VCaP (cell line): ENCODE results near the gene PLXNC1.

Experiments
- H3K27ac ChIP-seq: fragments of 450-650 bp; 2 replicates; pipeline ENCODE4 v1.5.1; 2017
- TF ChIP-seq, protein P1 (sequence below): fragments of 450-650 bp; conservative IDR thresholded peaks from 2 replicates; pipeline ENCODE4 v1.5.1; 2017; ENCODE audit warnings: mild to moderate bottlenecking, moderate library complexity

The PLXNC1 gene

DNA sequence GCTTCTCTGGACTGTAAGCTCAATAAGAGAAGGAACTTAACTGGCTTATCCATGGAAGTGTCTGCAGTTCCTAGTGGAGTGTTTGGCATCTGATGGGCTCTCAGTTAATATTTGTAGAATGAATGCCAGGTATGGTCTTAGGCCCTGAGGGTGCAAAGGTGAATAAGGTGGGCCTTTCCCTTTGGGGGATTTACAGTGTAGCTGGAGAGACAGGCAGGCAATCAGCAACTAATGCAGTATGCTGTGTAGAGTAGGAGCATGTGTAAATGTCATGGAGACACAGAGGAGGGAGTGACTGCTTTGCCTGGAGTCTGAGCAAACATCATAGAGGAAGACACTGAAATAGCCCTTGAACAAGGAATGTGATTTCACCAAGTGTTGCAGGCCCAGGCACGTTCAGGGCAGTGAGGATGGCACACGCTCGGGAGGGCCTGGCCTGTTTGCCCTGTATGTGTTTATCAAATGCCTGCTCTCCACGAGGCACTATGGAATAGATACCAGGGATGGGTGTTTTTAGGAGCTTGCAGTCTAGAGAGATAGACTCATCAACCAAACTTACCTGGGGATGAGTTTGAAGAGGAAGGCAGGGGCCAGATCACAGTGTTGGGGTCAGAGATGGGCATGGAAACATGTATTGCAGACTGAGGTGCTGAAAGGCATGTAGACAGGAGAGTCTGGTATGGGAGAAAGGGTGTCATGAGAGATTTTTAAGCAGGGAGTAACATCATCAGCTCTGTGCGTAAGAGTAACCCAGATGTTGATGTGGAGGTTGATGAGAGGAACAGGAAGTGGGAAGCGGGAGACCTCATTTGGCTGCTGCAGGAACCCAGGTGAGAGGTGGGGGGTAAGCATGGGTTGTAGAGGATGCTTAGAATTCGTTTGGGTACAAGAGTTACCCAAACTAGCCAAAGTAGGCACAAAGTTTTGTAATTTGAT is 54.1 kb downstream of the PLXNC1 start:
- H3K27ac ChIP-seq = no peak overlapping the region
- TF ChIP-seq, protein P1, sequence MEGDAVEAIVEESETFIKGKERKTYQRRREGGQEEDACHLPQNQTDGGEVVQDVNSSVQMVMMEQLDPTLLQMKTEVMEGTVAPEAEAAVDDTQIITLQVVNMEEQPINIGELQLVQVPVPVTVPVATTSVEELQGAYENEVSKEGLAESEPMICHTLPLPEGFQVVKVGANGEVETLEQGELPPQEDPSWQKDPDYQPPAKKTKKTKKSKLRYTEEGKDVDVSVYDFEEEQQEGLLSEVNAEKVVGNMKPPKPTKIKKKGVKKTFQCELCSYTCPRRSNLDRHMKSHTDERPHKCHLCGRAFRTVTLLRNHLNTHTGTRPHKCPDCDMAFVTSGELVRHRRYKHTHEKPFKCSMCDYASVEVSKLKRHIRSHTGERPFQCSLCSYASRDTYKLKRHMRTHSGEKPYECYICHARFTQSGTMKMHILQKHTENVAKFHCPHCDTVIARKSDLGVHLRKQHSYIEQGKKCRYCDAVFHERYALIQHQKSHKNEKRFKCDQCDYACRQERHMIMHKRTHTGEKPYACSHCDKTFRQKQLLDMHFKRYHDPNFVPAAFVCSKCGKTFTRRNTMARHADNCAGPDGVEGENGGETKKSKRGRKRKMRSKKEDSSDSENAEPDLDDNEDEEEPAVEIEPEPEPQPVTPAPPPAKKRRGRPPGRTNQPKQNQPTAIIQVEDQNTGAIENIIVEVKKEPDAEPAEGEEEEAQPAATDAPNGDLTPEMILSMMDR = no peak

DNA sequence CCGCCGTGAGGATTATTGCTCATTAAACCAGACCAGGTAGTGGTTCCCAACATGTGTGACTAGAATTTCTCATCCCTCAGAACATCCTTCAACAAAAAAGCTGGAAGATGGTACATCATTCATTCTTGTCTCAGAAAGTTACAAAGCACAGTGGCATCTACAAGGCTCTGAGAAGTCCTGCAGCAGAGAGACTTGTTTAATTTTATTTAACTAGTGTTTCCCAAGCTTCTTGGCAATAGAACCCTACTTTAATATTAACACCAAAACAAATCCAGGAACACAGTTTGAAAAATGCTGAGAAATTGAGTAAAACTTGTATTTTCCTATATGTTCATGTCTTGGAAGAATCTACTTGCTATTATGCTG is 54.8 kb downstream of the PLXNC1 start:
- TF ChIP-seq, protein P1 = no peak
- H3K27ac ChIP-seq = no peak overlapping the region

DNA sequence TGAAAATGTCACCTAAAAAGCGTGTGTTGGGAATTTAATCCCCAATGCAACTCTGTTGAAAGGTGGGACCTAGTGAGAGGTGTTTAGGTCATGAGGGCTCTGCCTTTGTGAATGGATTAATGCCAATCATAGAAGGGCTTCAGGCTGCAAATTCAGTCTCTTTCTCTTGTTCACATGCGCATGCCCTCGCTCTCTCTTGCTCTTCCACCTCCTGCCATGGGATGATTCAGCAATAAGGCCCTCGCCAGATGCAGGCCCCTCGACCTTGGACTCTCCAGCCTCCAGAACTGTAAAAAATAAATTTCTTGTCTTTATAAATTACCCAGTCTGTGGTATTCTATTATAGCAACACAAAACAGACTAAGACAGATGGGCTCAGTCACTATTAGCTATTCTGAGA is 55.4 kb downstream of the PLXNC1 start:
- H3K27ac ChIP-seq = no peak overlapping the region
- TF ChIP-seq, protein P1 = no peak

DNA sequence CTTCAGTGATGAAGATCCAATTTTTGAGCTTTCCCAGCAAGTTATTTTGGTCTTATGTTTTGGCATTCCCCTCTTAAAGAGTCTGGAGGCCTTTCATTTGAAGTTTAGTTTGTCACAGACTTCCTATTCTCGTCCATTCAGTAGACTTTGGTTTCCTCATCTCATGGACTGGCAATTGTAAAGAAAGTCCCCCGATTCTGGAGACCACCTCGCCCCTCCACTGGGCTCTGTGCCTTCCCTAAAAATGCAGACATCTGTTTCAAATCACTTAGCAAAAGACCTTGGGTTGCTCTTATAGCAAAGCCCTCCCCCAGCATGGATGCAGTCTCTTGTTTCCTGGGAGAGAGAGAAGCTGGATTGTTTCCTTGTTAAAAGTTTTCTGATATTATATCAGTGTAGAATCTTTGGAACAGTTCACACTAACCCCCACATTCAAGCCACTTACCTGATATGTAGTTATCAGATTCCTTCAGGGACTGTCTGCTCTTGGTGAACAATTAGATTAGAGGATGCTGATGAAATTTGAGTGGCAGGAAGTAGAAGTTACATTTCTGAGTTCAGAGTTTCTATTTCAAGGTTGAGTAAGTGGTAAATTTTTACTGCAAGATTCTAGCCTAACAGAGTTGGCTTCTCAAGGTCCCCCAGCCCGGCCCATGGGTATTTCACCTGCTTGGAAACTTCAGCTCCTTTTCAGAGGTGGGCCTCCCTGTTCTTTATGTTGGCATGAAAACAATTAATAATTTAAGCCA is 56.3 kb downstream of the PLXNC1 start:
- H3K27ac ChIP-seq = no peak overlapping the region
- TF ChIP-seq, protein P1 = no peak

DNA sequence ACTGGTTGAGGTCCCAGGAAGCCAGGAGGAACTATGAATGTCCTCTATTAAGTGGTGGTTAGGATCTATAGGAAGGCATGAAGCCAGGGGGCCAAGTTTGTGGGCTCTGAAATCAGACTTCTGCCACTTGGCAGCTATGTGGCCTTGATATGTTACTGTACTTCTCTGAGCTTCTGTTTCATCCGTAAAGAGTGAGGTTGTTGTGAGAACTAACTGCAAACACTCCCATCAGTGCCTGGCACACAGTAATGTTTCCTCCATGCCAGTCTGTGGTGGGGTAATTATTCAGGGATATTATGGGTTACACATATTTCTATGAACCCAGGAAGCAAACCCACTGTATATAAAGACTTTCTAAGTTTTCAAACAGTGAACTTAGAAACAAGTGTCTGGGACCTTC is 57.4 kb downstream of the PLXNC1 start:
- H3K27ac ChIP-seq = no peak overlapping the region
- TF ChIP-seq, protein P1 = no peak

DNA sequence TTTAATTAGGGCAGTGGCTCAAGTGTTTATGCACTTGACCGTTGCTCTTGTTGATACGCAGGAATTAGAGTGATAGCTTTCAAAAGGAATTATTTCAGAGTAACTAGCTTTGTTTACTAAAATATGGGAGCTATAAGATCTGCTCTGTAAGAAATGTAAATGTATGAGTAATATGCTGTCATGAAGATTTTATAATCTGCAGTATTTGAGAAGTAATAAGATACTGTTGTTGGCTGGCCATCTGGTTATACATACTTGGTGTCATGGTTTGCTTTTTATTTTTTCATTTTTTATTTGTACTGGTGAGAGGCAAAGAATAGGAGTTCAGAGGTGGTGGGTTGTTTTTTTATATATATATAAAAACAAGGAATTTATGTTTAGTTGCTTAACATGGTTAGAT is 58.5 kb downstream of the PLXNC1 start:
- H3K27ac ChIP-seq = no peak overlapping the region
- TF ChIP-seq, protein P1 = no peak

DNA sequence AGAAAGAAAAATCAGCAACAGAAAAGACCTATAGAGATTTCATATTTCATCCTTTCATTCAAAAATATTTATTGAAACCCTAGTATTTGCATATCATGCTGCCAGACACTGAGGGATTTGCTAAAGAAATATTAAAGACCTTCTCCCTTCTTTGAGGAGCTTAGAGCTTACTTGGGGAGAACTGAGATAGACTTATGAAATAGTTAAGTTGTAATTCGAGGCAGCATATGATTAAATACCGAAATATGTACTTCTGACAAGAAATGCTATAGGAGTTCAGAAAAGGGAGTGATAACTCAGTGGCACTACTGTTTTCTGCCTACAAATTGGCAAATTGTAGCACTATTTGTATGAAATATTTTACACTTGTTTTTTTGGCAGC is 59.1 kb downstream of the PLXNC1 start:
- no peak overlapping the region for H3K27ac ChIP-seq
- TF ChIP-seq, protein P1 = no peak
